ENCODE data around the gene AFP.

AFP gene

DNA sequence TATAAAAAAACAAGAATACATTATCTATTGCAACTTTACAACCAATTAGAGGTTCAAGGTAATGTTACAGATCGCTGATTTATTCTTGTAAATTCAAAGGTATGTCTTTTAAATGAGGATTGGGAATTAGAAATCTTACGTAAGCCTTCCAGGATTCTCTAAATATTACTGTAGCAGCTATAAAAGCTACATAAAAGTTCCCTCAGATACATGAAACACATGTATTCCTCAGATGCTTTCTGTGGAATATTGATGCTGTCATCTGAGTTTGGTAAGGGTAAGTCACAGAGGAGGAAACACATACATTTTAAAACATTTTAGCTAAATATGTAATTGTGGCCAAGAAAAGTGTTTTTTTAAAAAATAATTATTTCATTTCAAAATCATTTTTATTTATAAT lies 3.4 kb downstream of the AFP start:
- no peak for DNase-seq

DNA sequence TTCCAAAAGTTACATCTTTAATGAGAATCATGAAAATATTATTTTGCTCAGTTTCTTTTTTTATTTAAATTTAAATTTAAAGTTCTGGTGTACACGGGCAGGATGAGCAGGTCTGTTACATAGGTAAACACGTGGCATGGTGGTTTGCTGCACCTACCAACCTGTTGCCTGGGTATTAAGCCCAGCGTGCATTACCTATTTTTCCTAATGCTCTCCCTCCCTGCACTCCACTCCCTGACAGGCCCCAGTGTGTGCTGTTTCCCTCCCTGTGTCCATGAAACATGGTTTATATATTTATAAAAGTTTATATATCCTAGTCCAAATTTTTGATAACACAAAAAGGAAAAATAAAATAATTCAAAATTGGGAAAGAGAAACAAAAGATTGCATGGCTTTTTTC lies 4.0 kb downstream of the AFP start:
- DNase-seq: no peak

DNA sequence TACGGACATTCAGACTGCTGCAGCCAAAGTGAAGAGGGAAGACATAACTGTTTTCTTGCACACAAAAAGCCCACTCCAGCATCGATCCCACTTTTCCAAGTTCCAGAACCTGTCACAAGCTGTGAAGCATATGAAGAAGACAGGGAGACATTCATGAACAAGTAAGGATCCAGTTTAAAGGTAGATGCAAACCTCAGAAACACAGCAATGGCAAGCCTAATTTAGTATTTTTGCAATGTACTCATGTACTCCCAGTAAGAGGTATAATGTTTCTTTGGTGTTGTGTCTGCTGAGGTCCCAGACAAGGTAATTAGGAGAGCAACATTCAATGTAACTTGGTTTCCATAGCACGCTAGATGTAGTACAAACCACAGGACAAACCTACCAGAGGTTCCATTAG lies 4.6 kb downstream of the AFP start:
- DNase-seq: no peak

DNA sequence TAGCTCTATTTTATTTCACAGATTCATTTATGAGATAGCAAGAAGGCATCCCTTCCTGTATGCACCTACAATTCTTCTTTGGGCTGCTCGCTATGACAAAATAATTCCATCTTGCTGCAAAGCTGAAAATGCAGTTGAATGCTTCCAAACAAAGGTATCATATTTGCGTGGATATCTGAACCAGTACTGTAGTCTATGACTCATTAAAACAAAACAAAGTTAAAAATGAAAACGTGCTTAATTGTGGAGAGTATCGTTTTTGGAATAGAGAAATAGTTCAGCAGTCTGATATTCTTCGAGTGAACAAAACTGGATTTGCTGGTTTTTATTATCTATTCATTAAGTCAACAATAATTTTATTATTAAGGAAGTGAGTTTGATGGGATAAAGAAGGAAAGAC lies 6.3 kb downstream of the AFP start:
- no peak for DNase-seq

DNA sequence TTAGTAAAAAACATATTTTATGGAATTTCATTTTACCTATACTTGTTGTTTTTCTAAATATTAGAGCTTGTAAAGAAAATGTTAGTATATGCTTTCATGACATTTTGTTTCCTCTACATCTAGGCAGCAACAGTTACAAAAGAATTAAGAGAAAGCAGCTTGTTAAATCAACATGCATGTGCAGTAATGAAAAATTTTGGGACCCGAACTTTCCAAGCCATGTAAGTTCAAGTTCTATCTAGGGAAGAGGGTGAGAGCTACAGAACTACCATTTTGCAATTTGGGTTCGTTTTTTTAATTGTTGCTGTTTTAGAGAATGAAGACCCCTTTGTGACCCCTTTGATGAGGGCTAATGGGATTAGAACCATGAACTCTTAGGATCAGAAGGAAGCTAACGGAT lies 7.2 kb downstream of the AFP start:
- no peak for DNase-seq

DNA sequence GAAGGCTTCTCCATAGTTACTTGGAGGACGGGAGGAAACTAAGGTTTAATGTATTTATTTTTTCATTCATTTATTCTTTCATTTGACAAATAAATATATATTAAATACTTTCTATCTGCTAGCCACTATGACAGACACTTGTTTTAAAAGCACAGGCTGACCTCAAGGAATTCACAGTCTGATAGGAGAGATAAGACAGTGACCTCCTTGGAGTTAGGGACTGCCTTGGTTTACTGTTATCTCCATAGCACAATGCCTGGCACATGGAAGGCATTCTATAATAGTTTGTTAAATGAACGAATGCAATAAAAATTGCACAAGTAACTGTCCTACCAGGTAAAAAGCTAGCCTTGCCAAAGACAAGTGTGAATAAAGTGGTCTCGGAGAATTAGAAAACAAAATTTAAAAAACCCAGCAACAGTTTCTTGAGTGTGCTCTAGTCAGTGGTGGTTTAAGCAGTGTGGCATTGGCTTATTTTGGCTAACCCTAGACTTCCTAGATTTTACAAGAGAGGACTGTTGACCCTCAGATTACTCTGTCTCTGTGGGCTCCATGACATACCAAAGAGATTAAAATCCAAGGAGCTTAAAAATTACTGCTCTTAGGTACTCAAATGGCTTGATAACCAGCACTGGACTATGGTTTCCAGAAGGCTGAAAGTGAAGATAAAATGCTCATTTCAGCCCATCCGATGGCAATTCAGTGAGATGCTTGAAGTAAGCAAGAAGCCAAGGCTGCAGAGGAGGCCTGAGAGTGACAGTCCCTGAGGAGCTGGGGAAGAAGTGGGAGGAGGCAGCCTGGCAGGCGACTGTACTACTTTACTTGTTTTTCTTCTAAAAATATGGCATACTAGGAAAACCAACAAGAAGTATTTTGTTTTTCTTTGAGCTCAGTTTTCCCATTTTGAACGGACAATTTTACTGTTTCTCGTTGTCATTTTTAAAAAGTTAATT lies 9.6 kb downstream of the AFP start:
- DNase-seq: no peak

DNA sequence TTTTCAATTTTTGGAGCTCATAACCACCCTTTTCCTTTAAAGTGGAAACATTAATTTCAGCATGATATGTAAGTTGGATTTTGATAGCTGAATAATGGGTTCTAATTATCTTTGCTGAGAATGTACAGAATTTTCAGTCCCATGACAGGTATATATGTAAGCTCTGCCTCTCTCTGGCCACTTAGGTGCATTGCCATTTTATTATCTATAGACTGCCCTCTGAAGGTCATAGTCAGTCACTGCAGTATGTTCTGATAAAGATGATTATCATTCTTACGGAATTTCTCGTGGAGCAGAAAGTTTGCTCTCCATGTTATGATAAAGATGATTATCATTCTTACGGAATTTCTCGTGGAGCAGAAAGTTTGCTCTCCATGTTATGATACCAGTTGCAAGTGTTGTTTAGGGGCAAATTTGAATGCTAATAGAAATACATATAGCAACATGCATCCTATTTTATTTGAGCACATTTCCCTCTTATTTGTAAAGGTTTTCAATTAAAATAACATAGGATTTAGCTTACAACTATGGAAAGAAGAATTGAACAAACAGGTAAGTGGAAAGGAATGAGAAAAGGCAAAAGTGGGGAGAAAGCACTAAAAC lies 10.4 kb downstream of the AFP start:
- DNase-seq: peak; percentile 59

DNA sequence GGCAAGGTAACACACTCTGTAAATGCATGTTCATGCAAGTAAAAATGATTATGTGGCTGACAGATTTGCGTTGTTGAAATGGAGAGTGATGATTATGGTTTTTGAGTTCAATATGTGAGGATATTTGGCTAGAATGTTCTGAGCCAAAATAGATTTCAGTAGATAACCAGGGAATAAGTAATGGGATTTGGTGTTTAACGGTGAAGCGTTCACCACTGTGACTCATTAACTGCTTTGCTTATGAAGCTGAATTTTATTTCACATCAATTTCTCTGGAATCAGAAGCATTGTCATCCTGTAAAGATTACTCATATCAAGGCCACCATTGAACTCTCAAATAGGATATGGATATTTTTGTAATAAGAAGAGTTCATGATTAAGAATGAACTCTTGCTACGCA lies 11.7 kb downstream of the AFP start:
- no peak for DNase-seq

DNA sequence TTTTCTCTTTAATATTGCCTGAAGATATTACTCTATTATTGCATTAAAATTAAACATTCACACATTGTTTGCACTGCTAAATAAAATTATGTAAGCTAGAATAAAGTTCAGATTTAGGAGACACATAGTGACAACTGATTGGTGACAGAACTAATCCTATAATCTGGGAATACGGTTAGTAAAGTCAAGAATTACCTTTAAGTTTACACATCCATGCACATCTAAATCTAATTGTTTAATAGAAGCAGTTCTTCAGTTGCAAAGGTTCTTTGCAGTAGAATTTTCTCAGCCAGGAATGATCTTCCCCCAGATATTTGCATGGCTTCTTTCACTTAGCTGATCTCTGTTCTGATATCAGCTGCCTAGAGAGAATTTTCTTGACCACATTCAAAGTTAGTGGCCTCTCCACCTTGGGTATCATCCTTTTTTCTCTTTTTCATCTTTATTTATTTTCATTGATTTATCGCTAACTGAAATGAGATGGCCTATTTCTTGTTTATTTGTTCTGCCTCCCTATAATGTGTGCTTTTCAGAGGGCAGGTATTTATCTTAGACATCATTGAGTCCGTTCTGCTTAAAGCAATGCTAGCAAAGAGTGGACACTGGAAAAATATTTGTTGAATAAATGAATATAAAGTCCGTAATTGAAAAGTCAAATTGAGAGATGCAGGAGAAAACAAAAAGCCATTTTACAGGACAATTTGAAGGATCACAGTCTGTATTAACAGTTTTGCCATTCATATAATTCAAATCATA lies 12.6 kb downstream of the AFP start:
- peak; percentile 71 for DNase-seq

DNA sequence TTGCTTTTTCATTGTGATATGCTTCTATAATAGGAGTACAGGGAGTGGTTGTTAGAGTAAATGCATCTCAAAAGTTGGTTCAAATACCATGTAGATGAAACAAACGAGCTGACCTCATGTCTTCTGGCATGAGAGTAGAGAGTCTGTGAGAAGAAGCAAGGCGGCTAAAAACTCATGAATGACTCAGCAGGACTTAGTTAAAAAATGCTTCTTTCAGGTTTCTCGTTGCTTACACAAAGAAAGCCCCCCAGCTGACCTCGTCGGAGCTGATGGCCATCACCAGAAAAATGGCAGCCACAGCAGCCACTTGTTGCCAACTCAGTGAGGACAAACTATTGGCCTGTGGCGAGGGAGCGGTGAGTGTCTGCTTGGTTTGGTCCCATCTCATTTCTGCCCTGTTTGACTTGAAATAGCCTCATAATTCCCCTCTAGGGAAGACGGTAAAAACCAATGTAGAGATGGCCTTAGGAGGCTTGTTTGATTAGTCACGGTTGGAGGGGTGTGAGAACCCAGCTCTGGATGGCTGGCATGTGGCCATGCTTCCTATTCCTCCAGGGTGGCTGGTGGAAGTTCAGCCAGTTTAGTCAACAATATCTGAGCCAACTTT lies 14.5 kb downstream of the AFP start:
- peak; percentile 59 for DNase-seq

DNA sequence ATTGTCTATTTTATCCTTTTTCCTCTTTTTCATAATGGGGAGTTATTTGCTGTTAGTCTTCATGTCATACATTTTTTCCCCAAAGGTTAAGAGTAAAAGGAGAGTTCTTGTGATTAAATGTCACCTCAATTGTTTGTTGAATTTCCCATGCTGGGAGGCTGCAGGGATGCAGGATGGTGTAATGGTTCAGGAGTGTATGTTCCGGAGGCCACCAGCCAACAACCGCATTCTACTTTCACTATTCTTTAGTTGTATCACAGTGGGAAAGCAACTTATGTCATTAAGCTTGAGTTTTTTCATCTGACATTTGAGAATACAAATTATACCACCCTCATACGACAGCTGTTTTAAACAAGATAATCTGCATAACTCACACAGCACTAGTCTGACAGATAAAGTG lies 15.4 kb downstream of the AFP start:
- no peak for DNase-seq

DNA sequence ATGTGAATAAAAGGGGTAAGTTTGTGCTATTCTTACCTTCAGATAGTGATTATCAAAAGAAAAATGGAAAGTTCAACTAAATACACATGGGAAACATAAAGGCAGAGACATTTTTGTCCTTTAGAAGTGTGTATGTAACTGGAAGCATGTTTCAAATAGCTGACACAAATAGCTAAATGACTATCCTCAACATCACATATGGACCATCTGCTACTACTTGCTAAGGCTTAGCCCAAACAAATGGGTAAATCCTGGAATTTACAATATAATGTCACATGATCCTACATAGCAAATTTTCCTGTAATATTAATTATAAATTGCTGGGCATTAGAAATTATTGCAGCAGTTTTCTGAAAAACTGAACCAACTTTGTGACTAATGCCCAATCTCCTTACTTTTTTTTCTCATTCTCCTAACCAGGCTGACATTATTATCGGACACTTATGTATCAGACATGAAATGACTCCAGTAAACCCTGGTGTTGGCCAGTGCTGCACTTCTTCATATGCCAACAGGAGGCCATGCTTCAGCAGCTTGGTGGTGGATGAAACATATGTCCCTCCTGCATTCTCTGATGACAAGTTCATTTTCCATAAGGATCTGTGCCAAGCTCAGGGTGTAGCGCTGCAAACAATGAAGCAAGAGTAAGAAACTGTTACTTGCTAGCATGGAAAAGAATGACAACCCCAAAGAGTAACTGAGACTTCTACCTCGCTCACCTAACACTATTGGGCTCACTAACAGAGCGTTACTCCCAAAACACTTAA lies 16.1 kb downstream of the AFP start:
- DNase-seq: no peak

DNA sequence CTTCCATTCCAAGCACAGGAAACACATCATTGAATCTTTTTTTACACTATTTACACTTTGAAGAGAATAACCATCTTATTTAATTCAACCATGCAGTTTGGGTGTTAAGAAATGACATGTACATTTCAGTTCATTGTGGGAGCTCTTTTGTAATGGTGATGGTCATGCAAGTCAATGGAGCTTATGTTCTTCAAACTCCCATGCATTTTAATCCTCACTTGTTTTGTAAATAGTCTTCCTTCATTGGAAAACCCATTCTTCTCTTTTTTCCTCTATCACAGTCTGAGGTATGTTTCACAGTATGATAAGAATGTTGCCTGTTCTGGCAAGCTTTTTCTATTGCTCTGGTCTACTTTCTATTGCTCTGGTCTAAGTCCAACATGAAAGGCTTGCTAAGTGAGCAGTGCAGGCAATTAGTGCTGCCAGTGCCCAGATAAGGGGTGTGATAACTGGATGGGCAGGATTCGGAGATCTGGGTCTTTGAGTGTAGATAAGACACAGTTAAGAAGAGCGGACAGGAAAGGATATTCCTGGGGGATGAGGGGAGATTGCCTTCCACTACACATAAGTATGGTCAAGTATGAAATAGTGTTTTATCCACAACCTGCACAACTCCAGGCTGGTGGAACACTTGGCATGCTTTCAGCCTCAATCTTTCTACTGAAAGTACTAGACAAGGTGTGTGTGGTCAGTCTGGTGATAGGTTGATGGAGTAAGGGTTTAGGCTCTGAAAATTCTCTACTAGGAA lies 17.1 kb downstream of the AFP start:
- no peak for DNase-seq

DNA sequence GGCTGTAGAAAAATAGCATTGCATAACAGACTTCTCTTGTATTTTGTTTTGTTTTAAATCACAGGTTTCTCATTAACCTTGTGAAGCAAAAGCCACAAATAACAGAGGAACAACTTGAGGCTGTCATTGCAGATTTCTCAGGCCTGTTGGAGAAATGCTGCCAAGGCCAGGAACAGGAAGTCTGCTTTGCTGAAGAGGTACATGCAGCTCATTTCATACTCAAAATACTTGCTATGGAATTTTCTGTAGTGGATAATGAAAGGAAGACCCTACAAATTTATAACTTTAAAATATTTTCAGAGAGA lies 17.6 kb downstream of the AFP start:
- DNase-seq: no peak

DNA sequence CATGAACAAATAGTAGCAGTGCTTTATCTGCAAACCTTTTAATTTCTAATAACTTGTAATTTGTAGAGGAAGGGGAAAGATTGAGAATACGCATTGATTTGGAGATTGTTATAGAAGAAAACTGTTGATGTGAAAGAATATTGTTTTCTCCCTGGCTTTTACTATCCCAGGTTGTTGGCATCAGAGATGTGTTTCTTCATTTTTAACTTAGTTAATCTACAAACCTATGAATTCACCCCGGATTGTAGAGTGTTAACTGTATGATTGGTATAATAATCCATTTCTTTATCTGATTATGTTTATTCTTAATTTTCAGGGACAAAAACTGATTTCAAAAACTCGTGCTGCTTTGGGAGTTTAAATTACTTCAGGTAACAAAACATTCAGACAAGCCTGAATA lies 18.9 kb downstream of the AFP start:
- DNase-seq: no peak

DNA sequence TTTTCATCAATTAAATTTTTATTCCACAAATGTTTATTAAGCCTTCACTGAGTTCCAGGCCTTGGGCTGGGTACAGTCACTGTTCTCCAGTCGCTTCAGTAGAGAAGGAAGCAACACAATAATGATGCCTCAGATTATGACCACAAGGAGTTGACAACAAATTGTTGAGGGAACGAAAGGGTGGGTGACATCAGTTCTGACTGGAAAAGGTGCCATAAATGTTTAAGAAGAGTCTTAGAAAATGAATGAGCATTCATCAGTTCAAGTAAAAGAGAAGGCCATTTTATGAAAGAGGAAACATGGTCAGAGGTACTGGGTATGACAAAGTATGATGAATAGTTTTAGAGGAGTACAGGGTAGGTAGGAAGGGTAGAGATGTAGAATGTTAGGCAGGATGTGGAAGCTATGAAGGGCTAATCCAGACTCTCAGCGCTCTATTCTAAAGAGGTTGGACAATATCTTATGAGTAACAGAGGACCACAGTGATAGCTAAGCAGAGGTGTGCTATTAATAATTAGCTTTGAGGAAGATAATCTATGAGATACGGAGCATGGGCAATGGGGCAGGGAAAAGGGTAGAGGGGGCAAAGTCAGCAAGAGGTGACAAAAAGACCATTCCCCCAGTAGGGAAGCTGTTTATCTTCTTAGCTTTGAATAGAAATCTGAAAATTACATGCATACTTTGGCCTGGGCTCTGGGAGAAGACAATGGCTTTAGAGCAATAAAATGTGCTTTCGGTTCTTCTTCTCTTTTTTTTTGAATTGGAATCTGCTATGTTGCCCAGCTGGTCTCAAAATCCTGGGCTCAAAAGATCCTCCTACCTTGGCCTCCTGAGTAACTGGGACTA lies 20.4 kb downstream of the AFP start:
- DNase-seq: no peak

DNA sequence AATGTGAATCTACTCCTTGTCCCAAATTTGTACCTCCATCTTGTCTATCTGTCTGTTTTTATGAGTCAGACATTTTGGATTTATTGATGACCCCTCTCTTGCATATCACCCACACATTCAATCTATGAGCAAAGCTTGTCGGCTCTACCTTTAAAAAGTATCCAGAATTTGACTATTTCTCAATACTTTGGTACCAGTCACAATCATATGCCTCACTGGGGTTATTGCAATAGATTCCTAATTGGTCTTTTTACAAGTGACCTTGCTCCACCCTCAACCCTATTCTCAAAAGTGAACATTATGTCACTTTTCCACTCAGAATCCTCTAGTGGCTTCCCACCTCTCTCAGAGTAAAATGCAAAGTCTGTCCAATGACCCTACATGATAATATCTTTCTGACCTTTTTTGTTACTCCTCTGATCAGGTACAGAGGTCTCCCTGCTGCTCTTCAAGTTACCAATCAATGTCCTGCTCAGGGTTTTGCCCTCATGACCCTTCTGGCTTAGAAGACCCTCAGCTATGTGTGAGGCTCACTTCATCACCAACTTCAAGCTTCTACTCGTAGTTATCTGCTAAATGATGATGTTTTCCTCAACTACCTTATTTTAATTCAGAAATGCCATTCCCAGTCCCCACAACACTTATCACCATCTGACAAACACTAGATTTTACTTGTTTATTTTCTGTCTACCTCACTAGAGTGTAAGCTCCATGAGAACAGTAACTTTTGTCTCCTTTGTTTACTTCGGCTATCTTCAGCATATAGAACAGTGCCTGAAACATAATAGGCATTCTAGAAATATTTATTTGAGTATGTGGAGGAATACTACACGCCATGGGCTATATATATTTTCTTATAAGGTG lies 22.4 kb downstream of the AFP start:
- no peak for DNase-seq

DNA sequence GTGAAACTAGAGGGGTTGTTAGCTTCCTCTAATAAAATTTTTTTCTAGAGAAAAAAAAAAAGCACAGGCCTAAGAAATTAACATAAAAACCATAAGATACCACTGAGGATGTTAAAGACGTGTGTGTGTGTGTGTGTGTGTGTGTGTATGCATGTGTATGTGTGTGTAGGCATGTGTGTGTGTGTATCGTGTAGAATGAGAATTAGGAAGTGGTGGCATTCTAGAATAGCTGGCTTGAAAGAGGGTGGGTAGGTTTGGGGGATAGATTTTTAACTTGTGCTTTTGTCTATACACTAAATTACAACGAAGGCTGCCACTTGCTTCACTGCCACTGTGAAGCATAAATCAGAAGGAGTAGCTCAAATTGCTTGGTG lies 23.0 kb downstream of the AFP start:
- no peak for DNase-seq

DNA sequence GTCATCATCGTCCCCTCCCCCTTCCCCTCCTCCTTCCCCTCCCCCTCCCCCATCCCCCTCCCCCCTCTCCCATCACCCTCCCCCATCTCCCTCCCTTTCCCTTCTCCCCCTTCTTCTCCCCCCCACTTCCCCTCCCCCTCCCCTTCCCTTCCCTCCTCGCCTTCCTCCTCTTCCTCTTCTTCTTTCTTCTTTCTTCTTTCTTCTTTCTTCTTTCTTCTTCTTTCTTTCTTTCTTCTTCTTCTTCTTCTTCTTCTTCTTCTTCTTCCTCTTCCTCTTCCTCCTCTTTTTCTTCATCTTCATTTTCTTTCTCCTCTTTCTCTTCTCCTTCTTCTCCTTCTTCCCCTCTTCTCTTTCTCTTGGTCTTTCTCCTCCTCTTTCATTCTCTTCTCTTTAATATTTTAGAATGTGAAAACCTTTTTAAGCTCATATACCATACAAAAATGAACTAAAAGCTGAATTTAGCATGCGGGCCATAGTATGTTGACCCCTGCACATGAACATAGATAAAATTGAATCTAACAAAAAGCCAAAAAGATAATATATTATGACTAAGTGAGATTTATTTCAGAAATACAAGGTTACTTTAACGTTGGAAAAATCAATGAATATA lies 25.0 kb downstream of the AFP start:
- no peak for DNase-seq

DNA sequence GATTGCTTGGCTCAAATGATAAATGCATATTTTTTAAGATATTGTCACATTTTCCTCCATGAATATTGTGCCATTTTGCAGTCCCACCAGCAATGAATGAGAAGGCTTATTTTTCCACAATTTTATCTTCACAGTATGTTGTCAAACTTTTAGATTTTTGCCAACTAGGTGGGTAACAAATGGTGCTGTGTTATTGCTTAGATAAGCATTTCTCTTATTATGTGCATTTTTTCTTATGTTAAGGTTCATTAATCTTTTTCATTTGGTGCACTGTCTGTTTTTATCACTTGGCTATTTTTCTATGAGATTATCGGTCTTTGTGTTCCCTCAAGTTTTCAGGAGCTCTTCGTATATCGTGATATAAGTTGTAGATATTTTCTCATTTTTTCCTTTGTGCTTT lies 32.1 kb downstream of the AFP start:
- no peak for DNase-seq
